Measurements from ENCODE around the gene MS4A3.
"Not testable (repeated sequence)": the region's sequence is repeated elsewhere in the genome, so short reads cannot be mapped to it uniquely, and the experiment has no call there.

The MS4A3 gene

DNA sequence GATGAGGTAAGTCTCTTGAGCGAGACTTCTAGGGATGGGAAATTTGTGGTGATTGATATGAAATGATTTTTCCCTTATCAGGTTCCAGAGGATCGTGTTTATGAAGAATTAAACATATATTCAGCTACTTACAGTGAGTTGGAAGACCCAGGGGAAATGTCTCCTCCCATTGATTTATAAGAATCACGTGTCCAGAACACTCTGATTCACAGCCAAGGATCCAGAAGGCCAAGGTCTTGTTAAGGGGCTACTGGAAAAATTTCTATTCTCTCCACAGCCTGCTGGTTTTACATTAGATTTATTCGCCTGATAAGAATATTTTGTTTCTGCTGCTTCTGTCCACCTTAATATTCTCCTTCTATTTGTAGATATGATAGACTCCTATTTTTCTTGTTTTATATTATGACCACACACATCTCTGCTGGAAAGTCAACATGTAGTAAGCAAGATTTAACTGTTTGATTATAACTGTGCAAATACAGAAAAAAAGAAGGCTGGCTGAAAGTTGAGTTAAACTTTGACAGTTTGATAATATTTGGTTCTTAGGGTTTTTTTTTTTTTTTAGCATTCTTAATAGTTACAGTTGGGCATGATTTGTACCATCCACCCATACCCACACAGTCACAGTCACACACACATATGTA is 39.1 kb downstream of the MS4A3 start:
- DNase-seq: no peak

DNA sequence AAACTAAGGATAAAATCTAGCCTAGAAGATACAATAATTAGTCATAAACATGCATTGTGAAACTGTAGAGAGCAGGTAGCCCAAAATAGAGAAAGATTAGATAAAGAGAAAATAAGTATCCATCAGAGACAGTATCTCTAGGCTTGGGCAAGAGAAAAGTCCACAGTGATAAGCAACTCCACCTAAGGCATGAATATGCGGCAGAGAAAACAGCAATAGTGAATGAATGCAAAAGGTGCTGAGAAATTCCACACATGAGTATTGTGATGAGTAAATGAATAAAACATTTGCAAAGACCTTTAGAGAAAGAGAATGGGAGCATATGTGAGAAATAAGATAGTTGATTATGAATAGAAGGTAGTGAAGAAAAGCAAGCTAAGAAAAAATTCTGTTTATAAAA is 40.7 kb downstream of the MS4A3 start:
- DNase-seq: no peak

DNA sequence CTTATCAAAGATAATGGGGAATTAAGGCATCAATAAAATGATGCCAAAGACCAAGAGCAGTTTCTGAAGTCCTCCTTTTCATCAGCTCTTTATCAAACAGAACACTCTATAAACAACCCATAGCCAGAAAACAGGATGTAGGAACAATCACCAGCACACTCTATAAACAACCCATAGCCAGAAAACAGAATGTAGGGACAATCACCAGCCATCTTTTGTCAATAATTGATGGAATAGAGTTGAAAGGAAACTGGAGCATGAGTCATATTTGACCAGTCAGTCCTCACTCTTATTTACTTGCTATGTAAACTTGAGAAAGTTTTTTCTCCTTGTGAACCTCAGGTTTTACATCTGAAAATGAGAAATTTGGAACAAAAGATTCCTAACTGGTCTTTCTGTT is 42.0 kb downstream of the MS4A3 start:
- DNase-seq: no peak

DNA sequence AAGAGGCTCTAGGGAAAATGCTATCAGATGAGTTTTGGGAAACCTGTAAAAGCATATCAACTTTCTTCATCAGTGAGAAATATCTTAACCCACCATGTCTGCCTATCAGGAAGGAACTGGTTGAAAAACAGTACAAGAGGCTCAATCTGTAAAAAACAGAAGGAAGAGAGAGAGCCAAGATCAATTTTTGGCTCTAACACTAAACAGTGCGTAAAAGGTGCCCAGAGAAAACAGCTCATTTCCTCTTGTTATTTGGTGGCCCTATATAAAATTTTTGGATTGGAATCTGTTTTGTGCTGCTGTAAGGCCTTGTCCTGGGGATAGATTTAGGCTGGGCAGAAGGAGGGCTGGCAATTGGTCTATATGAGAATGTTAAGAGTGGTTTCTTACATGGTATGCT is 44.1 kb downstream of the MS4A3 start:
- DNase-seq: no peak

DNA sequence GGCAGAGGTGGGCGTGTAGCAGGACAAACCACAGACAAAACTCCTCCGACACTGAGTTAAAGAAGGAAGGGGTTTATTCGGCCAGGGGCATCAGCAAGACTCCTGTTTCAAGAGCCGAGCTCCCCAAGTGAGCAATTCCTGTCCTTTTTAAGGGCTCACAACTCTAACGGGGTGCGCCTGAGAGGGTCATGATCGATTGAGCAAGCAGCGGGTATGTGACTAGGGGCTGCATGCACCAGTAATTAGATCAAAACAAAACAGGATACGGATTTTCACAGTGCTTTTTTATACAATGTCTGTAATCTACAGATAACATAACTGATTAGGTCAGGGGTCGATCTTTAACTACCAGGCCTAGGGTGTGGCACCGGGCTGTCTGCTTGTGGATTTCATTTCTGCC is 44.9 kb downstream of the MS4A3 start:
- not testable (repeated sequence) for DNase-seq

DNA sequence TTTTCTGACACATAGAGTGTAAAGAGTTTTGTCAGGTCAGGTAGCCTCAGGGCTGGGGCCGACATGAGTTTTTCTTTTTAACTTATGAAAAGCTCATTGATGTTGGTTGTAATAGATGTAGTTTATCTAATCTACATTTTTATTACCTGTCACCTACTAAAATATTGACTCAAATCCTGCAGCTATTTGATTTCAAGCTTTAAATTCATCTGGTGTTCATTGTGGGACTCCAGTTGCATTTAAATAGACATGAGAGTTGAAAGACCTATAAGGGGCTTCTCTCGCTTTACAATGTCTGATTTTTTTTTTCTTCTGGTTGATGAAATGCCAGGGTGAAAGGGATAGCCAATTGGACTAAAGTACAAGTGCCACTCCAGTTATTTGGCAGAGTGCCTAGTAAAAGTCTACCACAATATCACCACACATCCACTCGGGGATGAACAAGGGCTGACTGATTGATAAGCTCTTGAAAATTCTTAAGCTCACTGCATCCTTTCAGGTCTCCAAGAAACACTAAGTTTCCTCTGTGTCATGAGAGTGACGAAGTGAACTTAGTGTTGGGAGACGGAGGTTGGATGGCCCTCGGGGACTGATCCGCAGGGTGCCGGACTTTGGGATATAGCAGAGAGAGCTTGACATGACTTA is 48.1 kb downstream of the MS4A3 start:
- DNase-seq: not testable (repeated sequence)

DNA sequence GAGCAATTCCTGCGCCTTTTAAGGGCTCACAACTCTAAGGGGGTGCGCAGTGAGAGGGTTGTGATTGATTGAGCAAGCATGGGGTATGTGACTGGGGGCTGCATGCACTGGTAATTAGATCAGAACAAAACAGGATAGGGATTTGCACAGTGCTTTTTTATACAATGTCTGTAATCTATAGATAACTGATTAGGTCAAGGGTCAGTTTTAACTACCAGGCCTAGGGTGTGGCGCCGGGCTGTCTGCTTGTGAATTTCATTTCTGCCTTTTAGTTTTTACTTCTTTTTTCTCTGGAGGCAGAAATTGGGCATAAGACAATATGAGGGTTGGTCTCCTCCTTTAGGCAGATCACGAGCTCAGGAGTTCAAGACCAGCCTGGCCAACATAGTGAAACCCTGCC is 52.2 kb downstream of the MS4A3 start:
- not testable (repeated sequence) for DNase-seq

DNA sequence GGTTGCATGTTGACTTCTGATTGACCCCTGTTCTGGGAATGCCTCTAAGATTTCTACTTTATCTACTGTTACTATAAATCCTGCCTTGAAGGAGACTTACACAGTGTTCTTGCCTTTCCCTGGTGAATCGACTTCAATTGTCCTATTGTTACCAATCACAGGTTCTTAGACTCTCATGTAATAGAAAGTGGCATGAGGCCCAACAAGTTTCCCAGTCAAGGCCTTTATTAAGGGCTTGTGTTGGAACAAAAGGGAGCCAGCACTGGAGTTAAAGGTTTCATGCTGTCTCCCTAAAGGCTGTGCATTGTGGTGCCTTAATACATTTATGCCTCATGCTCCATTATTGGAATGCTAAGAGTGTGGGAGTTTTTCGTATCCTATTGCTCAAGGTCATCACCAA is 55.3 kb downstream of the MS4A3 start:
- no peak for DNase-seq

DNA sequence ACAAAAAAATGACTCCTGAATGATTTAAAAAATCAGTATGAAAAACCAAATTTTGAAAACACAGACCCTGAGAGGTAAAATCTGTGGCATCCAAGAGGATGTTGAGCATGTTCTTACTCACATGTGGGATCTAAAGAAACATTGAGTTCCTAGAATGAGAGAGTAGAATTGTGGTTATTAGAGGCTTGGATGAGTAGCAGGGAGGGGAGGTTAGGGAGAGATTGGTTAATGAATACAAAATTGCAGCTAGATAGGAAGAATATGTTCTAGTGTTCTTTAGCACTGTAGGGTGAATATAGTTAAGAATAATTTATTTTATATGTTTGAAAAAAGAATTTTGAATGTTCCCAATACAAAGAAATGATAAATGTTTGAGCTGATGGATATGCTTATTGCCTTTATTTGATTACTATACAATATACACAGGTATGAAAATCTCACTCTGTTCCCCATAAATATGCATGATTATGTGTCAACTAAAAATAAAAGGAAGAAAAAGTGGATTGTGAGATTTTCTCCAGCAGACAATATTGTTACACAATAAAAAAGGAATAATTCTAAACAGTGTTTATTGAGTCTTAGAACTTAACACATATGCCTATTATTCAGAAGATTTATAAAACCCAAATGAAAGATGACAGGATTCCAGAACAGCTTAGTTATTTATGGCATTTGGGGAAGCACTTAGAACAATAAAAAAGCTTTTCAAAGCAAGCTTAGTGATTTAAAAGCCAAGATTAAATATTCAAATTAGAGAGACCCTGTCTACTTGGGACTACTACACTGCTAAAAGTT is 60.7 kb downstream of the MS4A3 start:
- no peak for DNase-seq

DNA sequence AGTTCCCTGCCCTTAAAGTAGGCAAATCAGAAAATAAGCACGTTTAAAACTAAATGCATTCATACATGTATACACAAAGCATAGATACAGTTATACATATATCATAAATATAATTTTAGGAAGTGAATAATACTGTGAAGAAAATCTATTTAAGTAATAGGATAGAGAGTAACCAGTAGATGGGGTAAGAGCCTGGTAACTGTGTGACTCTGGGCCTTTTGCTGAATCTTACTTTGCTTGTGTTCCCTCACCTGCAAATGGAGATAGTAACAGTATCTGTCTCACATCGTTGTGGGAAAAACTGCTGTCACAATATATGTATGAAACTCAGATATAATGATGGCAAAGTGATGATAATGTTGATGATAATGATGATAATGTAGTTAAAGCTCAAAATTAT is 61.9 kb downstream of the MS4A3 start:
- peak in 1 of 2 experiments; percentile 19 for DNase-seq

DNA sequence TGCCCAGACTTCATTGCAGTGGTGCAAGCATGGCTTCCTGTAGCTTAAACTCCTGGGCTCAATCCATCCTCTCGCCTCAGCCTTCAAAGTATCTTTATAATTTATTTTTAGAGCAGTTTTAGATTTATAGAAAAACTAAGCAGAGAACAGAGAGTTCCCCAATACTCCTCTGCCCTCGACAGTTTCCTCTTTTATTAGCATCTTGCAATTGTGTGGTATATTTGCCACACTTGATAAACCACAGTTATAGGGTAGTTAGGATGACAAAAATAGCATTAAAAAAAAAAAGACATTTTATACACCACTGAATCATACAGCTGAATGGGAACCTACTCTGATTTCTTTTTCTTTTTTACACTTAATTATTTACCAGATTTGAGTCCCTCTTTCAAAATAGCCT is 63.2 kb downstream of the MS4A3 start:
- DNase-seq: peak; percentile 60 to 68
